Body of pancreas (tissue), 4 donors: ENCODE results near the gene HOXC4.

Source experiments
- POLR2A ChIP-seq, 3 donors: fragments of 450-650 bp; IDR thresholded peaks; one replicate each; pipeline ENCODE4 v1.6.1; 2016; ENCODE audit warnings: antibody characterized with exemption in 3 of 3, mild to moderate bottlenecking in 2 of 3
- TF ChIP-seq, protein P1 (sequence below), 7 experiments: fragments of 450-650 bp in 4 of 7; fragments of 200-600 bp in 3 of 7; sonication (generic) in 3 of 7; IDR thresholded peaks; one replicate each; pipeline ENCODE4 v1.5.1; 2016 to 2019; ENCODE audit warnings: antibody characterized with exemption in 7 of 7

- TF ChIP-seq, protein P1, sequence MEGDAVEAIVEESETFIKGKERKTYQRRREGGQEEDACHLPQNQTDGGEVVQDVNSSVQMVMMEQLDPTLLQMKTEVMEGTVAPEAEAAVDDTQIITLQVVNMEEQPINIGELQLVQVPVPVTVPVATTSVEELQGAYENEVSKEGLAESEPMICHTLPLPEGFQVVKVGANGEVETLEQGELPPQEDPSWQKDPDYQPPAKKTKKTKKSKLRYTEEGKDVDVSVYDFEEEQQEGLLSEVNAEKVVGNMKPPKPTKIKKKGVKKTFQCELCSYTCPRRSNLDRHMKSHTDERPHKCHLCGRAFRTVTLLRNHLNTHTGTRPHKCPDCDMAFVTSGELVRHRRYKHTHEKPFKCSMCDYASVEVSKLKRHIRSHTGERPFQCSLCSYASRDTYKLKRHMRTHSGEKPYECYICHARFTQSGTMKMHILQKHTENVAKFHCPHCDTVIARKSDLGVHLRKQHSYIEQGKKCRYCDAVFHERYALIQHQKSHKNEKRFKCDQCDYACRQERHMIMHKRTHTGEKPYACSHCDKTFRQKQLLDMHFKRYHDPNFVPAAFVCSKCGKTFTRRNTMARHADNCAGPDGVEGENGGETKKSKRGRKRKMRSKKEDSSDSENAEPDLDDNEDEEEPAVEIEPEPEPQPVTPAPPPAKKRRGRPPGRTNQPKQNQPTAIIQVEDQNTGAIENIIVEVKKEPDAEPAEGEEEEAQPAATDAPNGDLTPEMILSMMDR (IDR thresholded peaks at IDR 0.05): no peak
- TF ChIP-seq POLR2A (IDR thresholded peaks at IDR 0.05): no peak
Observed at GRCh38 chr12:54044425-54045103, 9.1 kb upstream of the HOXC4 start.
